MV-4-11 (cell line): ENCODE results near the gene VSTM4.

Experiments
- DNase-seq: peaks from one replicate; lab custom pipeline; 2025; lab: John Stamatoyannopoulos, UW

The VSTM4 gene

DNA sequence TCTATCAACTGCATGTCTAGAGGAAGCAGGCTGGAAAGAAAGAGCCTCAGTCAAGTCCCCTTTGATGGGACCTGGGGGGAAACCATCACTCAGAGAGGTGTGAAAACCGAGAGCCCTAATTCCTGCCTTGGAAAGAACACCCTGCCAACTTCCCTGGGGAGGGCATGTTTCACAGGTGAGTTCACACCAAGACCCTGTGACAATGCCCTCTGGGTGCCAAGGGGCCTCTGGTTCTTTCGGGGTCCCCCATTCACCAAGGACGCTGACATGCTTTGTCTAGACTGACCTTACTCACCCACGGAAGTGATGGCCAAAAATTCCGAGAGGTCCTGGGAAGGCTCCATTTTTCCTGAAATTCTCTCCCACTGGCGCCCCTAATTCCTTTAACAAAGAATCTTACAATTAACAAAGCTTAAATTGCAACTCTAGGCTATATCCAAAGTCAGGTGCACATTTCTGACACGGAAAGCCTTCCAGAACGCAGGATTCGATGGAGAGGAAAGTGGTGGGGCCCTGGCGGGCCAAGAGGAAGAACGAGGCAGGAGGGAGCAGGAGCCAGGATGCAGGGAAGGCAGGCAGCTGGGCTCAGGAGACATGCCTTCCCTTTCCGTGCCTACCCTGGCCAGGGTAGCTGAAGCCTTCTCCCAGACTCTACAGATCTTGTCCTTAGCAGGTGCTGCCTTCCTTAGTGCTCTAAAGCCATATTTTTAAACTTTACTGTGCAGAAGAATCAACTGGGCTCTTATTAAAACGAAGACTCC, 23.7 kb downstream of the VSTM4 start:
- DNase-seq, result no peak

DNA sequence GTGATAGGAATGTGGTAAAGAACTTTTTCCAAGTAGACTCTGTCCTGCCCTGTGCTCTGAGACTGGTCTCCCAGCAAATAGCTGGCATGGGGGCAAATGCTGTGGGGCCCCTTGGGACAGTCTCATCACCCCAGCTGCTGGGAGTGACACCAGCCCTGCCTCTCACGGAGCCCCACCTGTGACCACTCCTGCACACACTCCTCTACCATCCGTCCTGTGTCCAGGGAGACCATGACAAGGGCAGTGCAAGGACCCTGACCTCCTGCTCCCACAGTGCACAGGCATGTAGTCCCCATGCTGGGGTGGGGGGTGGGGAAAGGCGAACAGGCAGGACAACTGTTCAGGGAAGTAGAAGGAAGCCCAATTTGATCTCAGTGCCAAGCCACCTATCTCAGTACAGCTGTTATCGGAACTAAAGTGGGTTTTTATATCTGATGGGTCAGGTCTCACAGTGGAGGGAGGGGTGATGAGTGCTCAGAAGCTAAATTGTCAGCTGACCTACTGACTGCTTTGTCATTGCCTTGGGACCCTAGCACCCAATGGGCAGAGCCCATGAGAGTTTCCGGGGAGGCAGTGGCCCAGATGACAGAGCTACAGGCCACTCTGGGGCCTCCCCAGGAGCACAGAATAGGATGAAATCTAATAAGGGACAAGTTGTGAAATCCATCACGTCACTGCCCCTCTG, 24.5 kb downstream of the VSTM4 start:
- peak; percentile 14 for DNase-seq

DNA sequence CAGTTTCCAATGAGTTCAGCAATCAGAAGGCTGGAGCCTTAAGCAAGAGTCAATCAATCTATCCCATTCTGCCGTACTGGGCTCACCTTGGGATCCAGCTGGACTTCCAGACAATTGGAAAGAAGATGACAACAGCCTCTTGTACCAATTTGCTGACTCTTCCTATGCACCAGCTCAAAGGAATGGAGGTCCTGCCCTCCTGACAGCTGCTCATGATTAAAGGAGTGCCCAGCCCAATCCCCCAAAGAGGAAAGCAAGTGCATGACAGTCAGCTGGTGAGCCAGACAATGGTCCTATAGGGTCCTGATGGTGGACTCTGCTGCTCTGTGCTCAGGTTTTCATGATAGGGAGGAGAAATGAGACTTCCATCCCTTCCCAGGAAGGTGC, 25.1 kb downstream of the VSTM4 start:
- DNase-seq, result no peak

GRCh38 chr10:49089557-49090188, 25.6 kb downstream of the VSTM4 start:
- DNase-seq, result no peak

DNA sequence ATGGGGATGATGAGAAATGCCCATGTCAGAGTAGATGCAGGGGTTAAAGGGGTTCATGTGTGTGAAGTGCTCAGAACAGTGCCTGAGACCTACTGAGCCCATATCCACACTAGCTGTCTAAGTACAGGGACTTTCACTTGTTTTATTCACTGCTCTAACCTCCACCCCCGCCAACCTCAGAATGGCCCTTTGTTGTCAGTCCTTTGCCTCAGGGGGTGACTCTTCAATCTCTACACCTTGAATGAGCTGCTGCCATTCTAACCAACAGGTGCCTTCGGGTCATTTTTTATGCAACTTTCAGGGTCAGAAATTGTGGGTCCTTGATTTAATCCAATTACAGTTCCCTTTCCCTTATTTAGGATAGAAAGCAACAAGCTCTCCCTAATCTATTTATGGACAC, 26.2 kb downstream of the VSTM4 start:
- DNase-seq, result no peak

DNA sequence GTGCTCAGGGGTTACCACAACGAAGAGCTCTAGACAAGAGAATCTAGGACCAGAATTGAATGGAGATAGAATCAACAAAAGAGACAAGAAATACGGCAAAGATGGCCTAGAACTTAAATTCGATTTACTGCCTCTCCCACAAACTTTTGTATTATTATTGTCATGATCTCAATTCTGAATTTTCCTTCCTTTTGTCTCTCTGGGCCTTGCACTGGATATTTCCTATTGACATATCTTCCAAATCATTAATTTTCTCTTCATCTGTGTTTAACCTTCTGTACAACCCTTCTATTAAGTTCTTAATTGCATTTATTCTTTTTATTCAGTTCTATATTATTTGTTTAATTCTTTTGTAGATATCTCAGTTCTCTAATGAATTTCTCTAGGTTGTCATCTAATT, 28.4 kb downstream of the VSTM4 start:
- DNase-seq, result no peak

GRCh38 chr10:49083261-49083660, 32.1 kb downstream of the VSTM4 start:
- peak; percentile 69 for DNase-seq

DNA sequence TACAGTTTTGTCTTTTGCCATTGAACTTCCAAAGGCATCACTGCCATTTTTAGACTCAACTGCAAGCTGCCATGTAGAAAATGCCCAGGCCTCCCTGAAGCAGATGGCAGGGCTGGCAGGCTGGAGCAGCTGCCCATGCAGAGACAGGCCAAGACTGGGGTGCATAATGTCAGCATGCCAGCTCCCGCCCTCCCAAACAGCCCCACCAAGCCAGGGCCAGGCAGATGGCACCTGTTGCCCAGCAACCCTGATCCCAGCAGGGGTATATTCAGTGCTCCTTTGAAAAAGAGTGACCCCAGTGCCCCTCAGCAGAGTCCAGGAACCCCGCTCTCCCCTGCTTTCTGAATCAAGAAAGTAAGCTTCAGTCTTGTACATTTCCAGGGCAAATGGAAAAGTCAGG, 32.6 kb downstream of the VSTM4 start:
- DNase-seq, result no peak

DNA sequence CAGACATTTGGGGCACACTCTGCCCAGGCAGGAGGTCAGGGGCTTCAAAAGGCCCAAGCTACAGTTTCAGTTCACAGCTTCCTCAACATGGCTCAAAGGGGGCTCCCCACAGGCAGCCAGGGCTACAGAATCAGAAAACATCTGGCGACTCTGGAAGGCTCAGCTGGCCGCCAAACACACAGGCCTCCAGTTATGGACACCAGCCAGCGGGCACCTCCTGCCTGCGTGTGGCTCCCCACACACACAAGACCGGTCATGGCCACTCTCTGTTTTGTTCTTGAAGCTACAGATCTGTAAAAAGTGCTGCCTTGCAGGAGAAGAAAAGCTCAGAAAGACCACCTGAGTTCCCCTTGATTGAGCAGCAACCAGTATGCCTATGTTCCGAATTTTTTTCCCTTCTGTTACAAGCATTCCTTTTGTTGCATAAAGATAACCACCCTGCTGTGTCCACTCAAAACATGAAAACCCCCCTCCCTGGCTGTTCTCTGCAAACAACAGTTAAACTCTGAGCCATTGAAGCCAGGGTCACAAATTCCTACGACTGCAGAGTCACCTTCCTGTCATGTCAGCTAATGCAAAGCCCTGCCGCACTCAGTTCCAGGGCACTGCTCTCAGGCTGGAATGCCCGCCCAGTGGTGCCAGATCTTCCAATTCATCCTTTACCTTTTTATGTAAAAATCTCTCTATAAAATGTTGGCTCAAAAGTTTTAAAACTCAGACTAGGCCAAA, 33.6 kb downstream of the VSTM4 start:
- DNase-seq, result peak; percentile 9

DNA sequence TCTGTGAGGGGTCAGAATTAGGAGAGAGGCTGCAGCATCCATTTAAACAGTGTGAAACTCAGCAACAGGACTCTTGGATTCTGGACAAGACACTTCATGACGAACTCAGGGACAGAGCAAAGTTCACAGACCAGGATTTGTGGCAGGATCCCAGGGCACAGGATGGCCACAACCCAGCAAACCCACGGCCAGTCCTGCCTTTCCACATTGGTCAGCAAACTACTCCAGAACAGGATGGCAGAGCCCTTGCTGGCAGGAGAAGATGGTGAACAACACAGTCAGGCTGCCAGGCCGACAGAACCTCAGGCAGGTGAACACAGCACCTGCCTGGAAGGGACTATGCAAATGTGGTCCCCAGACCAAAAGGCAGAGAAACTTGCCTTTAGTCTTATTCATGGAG, 34.4 kb downstream of the VSTM4 start:
- no peak for DNase-seq

DNA sequence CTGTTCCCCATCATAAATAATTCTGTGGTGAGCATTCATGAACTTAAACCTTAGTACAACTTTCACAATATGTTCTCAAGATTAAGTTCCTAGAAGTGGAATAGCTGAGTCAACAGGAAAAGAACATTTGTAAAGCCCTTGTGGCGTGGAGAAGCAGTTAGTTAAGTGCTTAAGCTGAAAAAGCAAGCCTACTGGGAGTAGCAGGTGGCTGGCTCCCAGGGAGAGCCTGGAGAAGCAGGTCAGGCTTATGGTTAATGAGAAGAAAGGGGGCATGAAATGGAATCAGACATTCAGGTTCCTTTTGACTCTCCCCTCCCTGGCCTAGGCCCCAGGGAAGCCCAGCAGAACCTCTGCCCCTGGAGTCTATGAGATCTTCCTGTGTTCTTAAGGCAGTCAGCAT, 35.3 kb downstream of the VSTM4 start:
- DNase-seq, result peak; percentile 93

DNA sequence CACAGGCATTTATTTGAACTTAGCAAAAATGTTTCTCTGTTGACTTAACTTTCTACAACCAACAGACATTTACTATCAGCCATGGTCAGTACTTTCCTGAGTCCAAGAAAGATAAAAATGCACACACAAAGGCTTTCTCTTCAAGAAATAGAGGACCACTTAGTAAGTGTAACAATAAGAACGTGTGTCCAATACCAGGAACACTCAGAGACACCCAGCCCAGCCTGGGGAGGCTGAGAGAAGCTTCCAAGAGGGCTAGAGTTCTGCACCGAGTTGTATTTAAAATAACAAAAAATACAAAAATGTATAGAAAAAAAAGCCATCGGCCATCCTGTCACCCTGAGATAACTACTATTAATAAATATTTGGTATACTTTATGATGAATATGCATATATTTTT, 35.8 kb downstream of the VSTM4 start:
- DNase-seq, result no peak

- no peak for DNase-seq
Measured at GRCh38 chr10:49079072-49079471, 36.2 kb downstream of the VSTM4 start.

GRCh38 chr10:49078433-49078832, 36.9 kb downstream of the VSTM4 start:
- no peak for DNase-seq

DNA sequence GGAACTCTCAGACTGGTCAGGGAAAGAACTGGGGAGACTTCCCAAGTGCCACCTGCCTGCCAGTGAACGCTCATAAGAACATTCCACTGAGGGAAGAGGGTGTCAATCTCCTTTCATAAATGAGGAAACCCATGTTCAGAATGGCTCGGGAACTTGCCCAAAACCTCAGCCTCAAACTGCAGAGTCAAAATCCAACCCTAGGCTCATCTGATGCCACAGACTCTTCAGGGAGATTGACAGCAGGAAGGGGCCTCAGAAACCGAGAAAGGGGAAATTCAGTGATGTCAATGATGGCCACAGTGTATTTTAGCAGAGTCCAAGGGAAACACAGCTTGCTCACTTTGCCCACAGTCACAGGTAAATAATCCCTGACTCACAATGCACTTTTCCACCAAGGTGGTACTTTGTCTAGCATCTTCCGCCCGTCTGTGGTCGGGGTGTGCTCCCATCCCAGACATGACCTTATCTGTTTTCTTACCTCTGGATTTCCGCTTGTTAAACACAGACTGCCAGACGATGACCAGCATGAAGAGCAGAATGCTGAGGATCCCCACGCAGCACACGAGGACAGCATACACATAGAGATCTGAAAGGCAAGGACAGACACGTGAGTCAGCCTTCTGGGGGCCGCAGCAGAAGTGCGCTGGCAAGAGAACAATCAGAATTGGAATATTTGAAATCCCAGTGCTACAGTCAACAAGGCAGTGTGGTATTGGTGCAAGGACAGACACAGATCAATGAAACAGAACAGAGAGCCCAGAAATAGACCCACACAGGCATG, 38.4 kb downstream of the VSTM4 start:
- DNase-seq, result peak; percentile 70

DNA sequence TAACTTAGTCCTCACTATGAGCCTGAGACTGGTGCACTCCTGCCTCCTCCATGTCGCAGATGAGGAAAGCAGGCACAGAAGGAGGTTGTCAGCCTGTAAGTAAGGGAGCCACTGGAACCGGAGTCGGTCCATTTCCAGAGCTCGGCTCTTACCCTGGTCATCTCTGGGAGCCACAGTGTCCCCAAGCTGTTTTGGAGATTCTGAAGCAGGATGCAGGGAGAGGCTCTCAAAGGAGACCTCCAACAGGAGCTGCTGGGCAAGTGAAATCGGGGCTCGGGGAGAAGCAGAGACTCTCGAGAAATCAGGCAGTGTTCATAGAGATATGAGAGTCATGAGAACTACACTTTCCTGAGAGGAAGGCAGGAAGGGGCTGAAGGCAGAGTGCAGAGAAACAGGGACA, 39.0 kb downstream of the VSTM4 start:
- no peak for DNase-seq

DNA sequence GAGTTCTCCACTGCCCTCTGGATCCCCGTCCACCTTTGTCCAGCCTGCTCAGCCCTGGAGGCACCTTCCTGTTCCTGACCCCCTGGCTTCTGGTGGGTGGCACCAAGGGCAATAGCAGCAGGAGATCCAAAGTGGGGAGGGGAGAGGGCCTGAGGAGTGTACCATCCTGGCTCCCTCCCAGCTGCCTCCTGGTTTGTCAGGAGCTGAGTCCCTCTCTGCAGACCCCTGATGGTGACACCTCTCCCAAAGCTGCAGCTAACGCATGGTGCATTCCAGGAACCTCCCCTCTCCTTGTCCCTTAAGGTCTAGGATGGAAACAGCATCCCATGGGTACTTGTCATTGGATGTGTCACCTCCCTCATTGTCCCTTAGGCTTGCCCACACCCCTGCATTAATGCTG, 39.6 kb downstream of the VSTM4 start:
- no peak for DNase-seq

- no peak for DNase-seq
Measured at GRCh38 chr10:49074836-49075682, 40.3 kb downstream of the VSTM4 start.

GRCh38 chr10:49072166-49072885, 43.0 kb downstream of the VSTM4 start:
- no peak for DNase-seq

DNA sequence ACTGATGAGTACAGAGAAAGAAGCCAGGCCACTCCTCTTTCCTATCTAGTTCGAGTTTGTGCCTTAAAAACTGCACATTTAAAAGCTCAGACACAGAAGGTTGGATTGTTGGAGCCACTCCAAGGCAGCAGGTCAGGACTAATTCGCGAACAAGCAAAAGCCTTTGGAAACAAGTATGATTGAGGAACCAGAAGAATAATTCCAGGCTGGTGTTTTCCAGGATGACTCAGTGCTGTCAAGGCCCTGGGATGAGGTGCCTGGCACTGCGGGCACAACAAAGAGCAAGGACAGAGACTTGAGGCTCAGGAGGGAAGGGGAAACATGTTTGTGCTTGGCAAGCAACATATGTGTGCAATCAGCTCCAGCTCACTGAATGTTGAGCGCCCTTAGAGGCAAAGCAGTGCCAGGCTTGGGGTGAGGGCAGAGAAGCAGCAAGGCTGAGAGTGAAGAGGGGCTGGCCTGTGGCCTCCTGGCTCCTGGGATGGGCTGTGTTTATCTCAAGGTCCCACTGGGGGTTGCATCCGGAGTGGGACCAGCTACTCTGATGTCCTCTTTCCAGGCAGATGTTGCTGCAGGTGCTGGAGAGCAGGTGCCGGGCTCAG, 44.1 kb downstream of the VSTM4 start:
- no peak for DNase-seq
